Activated naive CD8-positive, alpha-beta T cell treated with anti-CD3 and anti-CD28 coated beads, Interleukin-2, amount 50 U/mL, for 24 hours (primary cell): ENCODE measurements around the gene ATP8A2.

Experiments
- ATAC-seq: fragments of 150-1000 bp; cut with Tn5 transposase; one replicate; pipeline ENCODE4 v1.10.0; 2021
- DNase-seq: peaks from one replicate; pipeline ENCODE4 v3.0.0; 2021
- H3K27ac Mint-ChIP-seq: one replicate; pipeline ENCODE4 v1.8.0; 2021; ENCODE audit warnings: mild to moderate bottlenecking, mixed read lengths
- H3K27me3 Mint-ChIP-seq: one replicate; pipeline ENCODE4 v1.8.0; 2021; ENCODE audit warnings: mixed read lengths
- H3K36me3 Mint-ChIP-seq: one replicate; pipeline ENCODE4 v1.8.0; 2021; ENCODE audit warnings: low read depth, mixed read lengths
- H3K4me1 Mint-ChIP-seq: one replicate; pipeline ENCODE4 v1.8.0; 2021; ENCODE audit warnings: mixed read lengths
- H3K4me3 Mint-ChIP-seq: one replicate; pipeline ENCODE4 v1.8.0; 2021; ENCODE audit warnings: mild to moderate bottlenecking, moderate library complexity, mixed read lengths
- H3K9me3 Mint-ChIP-seq: one replicate; pipeline ENCODE4 v1.8.0; 2021; ENCODE audit warnings: mixed read lengths

Gene ATP8A2

DNA sequence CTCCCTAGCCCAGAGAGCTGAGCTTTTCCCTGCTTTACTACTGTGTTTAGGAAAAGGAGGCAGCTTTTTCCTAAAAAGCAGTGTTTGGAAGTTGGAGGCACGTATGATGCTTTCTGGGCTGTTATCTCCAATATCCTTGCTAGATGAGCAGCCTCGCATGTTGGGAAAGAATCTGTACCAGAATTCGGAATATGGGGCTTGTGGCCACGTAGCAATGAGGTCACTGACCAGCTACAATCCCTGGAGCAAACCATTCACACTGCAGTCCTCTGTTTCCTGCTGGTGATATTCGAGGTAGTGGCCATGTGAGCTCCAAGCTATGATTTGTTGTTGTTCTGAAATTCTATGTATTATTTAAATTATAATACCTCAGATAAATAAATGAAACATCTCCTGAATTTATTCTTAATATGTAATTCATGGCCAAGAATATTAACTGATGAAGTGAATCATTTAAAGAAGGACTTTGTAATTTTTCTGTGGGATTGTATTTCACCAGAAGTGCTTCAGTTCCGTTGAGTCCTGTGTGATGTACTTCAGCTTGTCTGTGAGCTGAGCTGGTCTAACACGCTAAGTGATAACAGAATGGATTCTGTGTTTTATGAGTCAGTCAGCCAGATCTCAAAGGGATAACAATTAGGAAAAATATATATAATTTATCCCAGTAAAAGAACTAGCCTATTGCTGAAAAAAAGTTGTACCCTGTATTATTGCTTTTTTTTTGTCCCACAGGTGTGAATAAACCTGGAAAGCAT lies 360.5 kb downstream of the ATP8A2 start:
- ATAC-seq (no peak), DNase-seq (no peak)
- Mint-ChIP-seq H3K27ac (no peak overlapping the region), H3K4me1 (peaks cover 3% of the 10 kb centered on the region), H3K36me3 (no peaks in the 10 kb centered on the region), H3K4me3 (no peak overlapping the region), H3K27me3 (peaks cover 4% of the 10 kb centered on the region), H3K9me3 (no peaks in the 10 kb centered on the region)

DNA sequence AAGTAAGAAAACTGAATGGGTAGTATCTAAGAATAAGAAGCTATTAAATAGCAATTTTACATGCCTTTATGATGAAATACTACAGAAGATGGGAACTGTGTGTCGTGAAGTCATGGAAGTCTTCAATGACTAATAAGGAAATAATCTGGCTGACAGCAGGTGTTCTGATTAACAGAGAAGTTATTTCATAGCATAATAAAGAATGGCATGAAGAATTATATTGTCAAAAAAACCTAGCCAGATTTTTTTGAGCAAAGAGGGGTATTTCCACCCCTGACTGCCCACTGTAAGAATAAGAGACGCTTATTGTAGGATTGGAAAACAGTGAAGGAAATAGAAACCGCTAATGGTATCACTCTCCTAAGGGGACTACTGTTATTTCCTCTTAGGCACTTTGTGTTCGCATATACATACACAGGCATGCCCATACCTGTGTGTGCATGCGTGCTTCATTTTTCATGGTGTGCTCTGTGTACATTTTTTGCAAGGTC lies 361.3 kb downstream of the ATP8A2 start:
- ATAC-seq (no peak), DNase-seq (no peak)
- peaks cover 7% of the 10 kb centered on the region for H3K4me1 Mint-ChIP-seq
- H3K36me3 Mint-ChIP-seq, result no peaks in the 10 kb centered on the region
- peaks cover 3% of the 10 kb centered on the region for H3K27me3 Mint-ChIP-seq
- H3K27ac Mint-ChIP-seq, result no peak overlapping the region
- H3K9me3 Mint-ChIP-seq, result no peaks in the 10 kb centered on the region
- H3K4me3 Mint-ChIP-seq, result no peak overlapping the region

DNA sequence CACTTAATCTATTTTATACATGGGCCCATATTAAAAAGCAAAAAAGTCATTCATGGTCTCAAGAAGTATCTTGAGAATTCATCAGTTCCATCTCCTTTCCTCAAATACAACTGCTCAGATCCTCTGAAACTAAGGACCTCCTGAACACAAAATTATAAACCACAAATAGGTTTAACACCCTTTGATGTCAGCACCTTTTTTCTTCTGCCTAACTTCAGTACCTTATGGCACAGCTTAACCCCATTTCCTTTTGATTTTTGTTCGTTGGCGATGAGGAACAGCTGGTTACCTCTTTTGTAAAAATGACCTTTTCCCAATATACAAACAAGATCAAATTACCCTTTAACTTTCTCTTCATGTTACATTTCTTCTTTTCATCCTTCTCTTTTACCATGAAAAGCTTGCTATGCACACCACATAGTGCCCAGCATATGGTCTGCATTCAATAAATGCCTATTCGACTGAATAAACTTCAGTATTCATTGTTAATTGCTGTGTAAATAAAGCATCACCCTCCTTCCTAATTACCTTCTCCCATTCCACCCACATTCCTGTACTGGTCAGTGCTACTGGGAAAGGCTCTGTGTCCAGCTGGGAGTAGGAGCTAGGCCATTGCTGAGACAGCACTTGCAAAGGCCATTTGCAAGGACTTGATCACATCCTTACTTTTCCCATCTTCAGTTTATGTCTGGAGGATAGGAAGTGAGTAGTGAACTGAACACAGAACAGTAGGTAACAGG lies 362.1 kb downstream of the ATP8A2 start:
- no peak for DNase-seq
- Mint-ChIP-seq H3K4me3 (no peak overlapping the region), H3K4me1 (peaks cover 13% of the 10 kb centered on the region), H3K27me3 (no peaks in the 10 kb centered on the region), H3K9me3 (no peaks in the 10 kb centered on the region), H3K27ac (no peak overlapping the region), H3K36me3 (no peaks in the 10 kb centered on the region)
- ATAC-seq, result no peak

DNA sequence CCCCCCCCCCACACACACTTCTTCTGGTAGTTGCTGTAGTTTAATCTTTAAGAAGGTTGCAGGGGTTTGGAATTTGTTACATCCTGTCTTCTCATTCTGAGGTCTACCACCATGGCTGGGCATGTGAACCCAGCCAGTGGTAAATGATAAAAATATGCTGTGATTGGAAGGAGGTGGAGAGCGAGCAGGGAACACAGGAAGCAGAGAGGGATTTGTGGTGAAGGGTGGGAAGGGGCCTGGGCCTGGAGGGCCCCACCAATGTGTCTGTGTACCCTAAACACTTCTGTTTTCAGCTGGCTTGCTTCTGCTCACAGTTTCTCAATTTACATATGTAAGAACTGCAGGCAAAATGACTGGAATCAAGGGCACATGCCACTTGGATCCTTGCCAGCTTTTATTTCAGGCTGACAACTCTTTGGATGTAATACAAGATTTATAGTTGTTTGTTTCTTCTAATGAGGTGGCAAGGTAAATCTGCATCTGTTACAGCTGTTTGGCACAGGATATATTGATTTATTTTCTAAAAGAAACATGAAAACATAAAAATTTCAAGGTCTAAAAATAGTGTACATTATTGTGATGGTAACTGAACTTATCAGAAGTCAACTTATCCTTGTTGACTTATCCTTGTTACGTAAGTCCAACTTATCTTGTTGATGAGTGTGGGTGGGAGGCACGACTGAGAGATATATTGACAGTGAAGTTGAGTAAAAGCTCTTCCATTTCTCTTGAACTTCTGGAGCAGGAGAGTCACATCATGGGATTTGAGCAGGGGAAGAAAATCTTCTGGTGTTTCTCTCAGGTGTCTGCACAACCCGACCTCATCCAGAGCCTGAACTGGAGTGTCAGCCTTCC lies 366.8 kb downstream of the ATP8A2 start:
- no peaks in the 10 kb centered on the region for H3K9me3 Mint-ChIP-seq
- no peaks in the 10 kb centered on the region for H3K36me3 Mint-ChIP-seq
- H3K27ac Mint-ChIP-seq, result no peak overlapping the region
- H3K27me3 Mint-ChIP-seq, result no peaks in the 10 kb centered on the region
- H3K4me3 Mint-ChIP-seq, result no peak overlapping the region
- ATAC-seq (no peak), DNase-seq (no peak)
- peaks cover 13% of the 10 kb centered on the region for H3K4me1 Mint-ChIP-seq

DNA sequence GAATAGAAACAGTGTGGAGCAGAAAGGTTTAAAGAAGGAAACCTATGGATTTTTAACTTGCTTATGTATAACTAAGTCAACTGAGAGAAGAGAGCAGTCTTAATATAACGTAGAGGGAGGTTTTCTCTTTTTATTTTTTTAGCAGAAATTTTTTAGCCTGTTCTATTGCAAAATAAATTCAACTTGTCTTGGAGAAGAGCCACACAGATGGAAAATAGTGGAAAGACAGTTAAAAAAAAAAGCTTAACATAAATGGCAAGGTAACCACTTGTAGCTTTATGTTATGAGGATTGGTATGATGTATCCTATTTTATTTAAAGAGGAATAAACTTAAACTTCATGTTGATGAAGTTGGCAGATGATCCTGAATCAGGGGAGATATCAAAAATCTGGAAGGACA lies 367.6 kb downstream of the ATP8A2 start:
- no peak overlapping the region for H3K27ac Mint-ChIP-seq
- H3K4me3 Mint-ChIP-seq, result no peak overlapping the region
- H3K36me3 Mint-ChIP-seq, result no peaks in the 10 kb centered on the region
- H3K4me1 Mint-ChIP-seq, result peaks cover 13% of the 10 kb centered on the region
- no peaks in the 10 kb centered on the region for H3K27me3 Mint-ChIP-seq
- no peaks in the 10 kb centered on the region for H3K9me3 Mint-ChIP-seq
- DNase-seq (no peak), ATAC-seq (no peak)

DNA sequence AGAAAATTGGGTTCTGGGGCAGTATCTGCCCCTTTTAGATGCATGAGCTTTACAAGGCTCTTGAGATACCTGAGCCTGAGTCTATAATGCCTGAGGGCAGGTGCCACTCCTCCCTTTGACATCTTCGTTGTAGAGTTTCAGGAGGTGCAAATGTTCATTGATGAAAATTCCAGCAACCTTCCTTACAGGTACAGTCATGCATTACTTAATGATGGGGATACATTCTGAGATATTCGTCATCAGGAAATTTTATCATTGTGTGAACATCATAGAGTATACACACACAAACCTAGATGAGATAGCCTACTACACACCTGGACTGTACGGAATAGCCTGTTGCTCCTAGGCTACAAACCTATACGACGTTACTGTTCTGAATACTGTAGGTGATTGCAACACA lies 370.0 kb downstream of the ATP8A2 start:
- H3K27me3 Mint-ChIP-seq, result no peaks in the 10 kb centered on the region
- H3K4me3 Mint-ChIP-seq, result no peak overlapping the region
- ATAC-seq (no peak), DNase-seq (no peak)
- H3K36me3 Mint-ChIP-seq, result no peaks in the 10 kb centered on the region
- no peaks in the 10 kb centered on the region for H3K9me3 Mint-ChIP-seq
- H3K4me1 Mint-ChIP-seq, result peaks cover 11% of the 10 kb centered on the region
- H3K27ac Mint-ChIP-seq, result no peak overlapping the region

DNA sequence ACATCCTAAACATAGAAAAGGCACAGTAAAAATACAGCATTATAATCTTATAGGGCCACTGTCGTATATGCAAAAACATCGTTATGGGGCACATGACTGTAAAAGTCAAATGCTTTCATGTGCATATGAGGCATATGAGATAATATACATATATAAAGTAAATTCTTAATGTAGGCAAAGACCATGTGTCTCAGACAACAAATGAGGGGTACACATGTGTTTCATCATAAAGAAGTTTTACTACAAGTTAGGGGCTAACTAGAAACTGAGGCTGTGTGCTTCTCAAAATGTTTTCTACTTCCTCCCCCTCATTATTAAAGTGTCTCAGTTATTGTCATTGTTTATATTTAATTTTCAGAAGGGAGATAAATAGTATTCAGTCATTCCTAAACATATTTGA lies 370.4 kb downstream of the ATP8A2 start:
- no peaks in the 10 kb centered on the region for H3K27me3 Mint-ChIP-seq
- ATAC-seq, result no peak
- no peaks in the 10 kb centered on the region for H3K36me3 Mint-ChIP-seq
- H3K4me1 Mint-ChIP-seq, result peaks cover 10% of the 10 kb centered on the region
- no peak overlapping the region for H3K27ac Mint-ChIP-seq
- no peaks in the 10 kb centered on the region for H3K9me3 Mint-ChIP-seq
- no peak for DNase-seq
- H3K4me3 Mint-ChIP-seq, result no peak overlapping the region

DNA sequence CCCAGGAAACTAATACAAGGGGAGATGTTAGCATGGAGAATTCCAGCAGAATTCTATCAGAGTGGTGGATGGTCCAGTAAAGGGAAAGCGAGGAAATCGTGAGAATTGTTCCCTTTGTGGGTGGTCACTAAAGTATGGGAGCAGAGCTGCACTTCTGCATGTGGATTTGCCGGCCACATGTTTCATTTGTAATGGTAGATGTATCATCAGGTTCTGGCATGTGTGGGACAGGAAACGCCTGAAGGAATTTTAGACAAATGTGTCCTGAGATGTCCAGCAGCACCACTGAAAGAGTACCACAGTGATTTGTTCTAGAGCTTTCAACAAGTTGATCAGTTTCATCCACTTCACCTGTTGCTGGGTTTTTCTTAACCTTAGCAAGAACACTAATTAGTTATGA lies 371.6 kb downstream of the ATP8A2 start:
- Mint-ChIP-seq H3K4me3 (no peak overlapping the region), H3K9me3 (no peaks in the 10 kb centered on the region), H3K27ac (no peak overlapping the region), H3K4me1 (peaks cover 2% of the 10 kb centered on the region), H3K27me3 (no peaks in the 10 kb centered on the region), H3K36me3 (no peaks in the 10 kb centered on the region)
- DNase-seq (no peak), ATAC-seq (no peak)

DNA sequence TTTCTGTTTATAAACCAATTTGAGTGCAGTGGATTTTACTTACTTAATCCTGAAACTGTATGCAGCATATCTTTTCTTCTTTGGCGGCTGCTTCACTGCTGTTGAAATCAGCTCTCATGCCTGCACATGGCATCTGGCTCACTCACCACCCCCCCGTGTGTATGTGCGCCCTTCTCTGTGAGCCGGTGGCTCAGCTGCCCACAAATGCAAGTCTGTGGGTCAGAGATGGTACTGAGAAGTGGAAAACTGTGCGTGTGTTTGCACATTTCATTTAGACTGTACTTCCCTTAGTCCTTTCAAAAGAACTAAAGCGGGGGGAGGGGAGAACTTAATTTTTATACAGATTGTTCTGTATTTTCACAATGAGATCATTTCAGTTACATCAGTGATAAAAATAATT lies 372.4 kb downstream of the ATP8A2 start:
- Mint-ChIP-seq H3K4me3 (no peak overlapping the region), H3K36me3 (no peaks in the 10 kb centered on the region), H3K27me3 (no peaks in the 10 kb centered on the region), H3K9me3 (no peaks in the 10 kb centered on the region), H3K4me1 (no peaks in the 10 kb centered on the region), H3K27ac (no peak overlapping the region)
- ATAC-seq (no peak), DNase-seq (no peak)

DNA sequence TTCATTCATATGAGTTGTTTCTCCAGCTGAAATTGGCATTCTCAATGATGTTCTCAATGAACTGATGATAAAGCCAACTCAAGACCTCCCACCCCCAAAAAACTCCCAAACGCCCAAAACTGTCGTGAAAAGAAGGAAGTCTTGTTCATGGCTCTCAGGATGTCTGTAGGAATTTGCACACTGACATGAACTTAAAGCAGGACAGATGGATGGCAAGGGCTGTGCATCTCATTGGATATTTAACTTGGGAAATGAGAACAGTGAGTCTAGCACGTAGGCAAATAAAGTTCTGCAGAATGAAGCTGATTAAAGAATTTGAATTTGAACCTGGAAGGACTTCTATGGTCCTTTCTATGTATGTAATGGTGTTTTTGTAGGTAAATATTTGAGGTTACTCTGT lies 374.4 kb downstream of the ATP8A2 start:
- Mint-ChIP-seq H3K27ac (no peak overlapping the region), H3K36me3 (no peaks in the 10 kb centered on the region), H3K9me3 (no peaks in the 10 kb centered on the region), H3K4me1 (no peaks in the 10 kb centered on the region), H3K27me3 (no peaks in the 10 kb centered on the region), H3K4me3 (no peak overlapping the region)
- DNase-seq (no peak), ATAC-seq (no peak)

DNA sequence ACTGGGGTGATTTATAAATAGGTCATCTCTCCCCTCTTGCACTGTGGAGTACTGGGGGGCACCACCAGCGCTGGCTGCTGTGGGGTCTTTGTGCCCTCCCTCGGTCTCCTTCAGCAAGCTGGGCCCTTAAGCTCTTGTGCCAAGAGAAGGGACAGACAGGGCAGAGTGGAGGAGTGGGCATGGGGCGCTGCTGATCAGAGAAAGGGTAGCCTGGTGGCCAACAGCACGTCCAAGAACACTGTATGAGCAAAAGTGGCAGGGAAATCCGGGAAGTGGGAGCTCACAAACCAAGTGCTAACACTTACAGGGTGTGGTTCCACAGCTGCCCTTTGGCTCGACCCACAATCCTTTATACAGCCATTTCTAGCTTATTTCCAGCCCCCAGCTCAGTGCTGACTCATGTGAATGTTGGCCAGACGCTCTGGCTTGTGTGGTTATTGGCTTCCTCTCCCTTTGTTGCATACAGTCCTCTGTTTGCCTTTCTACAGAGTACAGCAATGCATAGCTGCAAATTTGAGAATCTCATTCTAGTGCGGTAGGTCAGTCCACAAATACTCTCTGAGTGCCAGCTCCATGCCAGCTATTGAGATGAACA lies 381.3 kb downstream of the ATP8A2 start:
- Mint-ChIP-seq H3K27ac (no peak overlapping the region), H3K36me3 (no peaks in the 10 kb centered on the region), H3K4me1 (peaks cover 6% of the 10 kb centered on the region), H3K27me3 (no peaks in the 10 kb centered on the region), H3K4me3 (no peak overlapping the region), H3K9me3 (no peaks in the 10 kb centered on the region)
- DNase-seq (no peak), ATAC-seq (peak; percentile 73)

DNA sequence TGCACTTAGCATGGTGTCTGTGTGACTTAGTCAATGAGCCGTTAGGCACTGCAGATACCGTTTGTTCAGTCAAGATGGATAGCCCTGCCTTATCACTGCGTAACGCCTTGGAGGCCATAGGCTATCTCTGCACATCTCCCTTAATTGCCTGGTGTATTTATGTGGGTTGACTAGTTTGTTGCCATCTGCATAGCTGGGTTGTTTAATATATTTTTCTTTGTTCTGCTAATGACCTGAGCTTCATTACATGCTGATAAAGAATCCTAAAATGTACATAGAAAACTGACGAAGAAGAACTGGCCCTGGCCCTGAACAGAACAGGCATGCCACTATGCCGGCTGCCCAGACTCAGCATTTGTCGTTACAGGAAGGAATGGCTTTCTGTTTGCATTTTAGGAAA lies 382.2 kb downstream of the ATP8A2 start:
- DNase-seq (no peak), ATAC-seq (no peak)
- Mint-ChIP-seq H3K4me3 (no peak overlapping the region), H3K27ac (no peak overlapping the region), H3K36me3 (no peaks in the 10 kb centered on the region), H3K27me3 (no peaks in the 10 kb centered on the region), H3K9me3 (no peaks in the 10 kb centered on the region), H3K4me1 (peaks cover 6% of the 10 kb centered on the region)

DNA sequence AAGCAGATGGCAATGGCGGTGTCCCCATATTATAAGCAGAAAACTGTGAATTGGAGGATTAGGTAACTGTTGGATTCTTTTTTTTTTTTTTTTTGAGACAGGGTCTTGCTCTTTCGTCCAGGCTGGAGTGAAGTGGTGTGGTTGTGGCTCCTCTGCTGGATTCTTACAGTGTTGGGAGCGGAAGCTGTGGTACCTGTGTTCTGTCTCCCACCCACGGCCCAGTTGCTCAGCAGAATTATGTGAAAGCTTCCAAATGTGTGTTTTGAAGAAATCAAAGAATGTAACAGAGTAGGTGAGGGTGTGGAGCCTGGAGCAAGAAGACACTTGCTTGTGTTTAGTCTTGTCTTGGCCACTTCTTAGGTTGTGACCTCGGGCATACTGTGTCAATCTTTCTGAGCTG lies 384.5 kb downstream of the ATP8A2 start:
- no peak for DNase-seq
- Mint-ChIP-seq H3K9me3 (no peaks in the 10 kb centered on the region), H3K36me3 (no peaks in the 10 kb centered on the region), H3K4me1 (peaks cover 6% of the 10 kb centered on the region), H3K27ac (no peak overlapping the region), H3K4me3 (no peak overlapping the region), H3K27me3 (no peaks in the 10 kb centered on the region)
- no peak for ATAC-seq

DNA sequence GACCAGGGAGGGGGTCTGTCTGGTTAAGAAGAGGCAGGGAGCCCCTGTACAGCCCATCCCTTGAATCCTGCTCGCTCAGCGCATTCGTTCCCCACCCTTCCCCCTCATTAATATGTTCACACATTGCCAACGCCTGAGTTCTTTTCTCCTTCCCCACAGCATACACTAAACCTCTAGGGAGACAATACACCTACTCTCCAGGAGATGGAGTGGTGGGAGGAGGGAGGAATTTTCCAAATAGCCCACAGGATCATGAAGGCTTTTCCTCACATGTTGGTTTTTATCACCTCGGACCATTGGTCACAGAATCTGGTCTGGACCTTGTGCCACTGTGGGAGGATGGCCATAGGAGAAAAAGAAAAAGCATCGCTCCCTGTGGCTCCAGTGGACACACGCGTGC lies 385.1 kb downstream of the ATP8A2 start:
- Mint-ChIP-seq H3K4me1 (peaks cover 6% of the 10 kb centered on the region), H3K27ac (no peak overlapping the region), H3K9me3 (no peaks in the 10 kb centered on the region), H3K4me3 (no peak overlapping the region), H3K36me3 (no peaks in the 10 kb centered on the region), H3K27me3 (no peaks in the 10 kb centered on the region)
- DNase-seq, result no peak
- ATAC-seq, result no peak
